K562 (cell line): Measurements from ENCODE around the gene NPDC1. TPM values are rescaled to one million over a fixed set of nuclear protein-coding genes. Genes with fewer than 3 reads are reported as not detected.

Experiments
- ATAC-seq: fragments of 200-7000 bp; cut with Tn5 transposase; 3 replicates; pipeline ENCODE4 v1.9.1; 2020; ENCODE audit warnings: moderate library complexity
- BruUV-seq: library from RNA; stranded (reverse); fragments of 400-500 nt; replicated peaks from 2 replicates; lab custom pipeline; 2021; lab: Mats Ljungman, UMichigan
- CTCF ChIA-PET: fragments of 300-600 bp; formaldehyde crosslinking; extraction: SDS; loops from one replicate; lab custom pipeline; 2021; ENCODE audit warnings: low intra/inter-chr PET ratio; lab: Yijun Ruan, JAX
- POLR2A ChIA-PET: fragments of 300-600, 350-650 bp; sonication (Branson Sonifier 250); formaldehyde crosslinking; extraction: SDS; loops from one replicate; lab custom pipeline; 2021; ENCODE audit warnings: antibody characterized with exemption, inconsistent platforms; lab: Yijun Ruan, JAX
- DNase-seq, 4 experiments: peaks; one replicate each; pipeline versions ENCODE4 v3.0.0 to v3.0.0-alpha.2; 2011 to 2018; ENCODE audit warnings: low spot score in 3 of 4, mixed read lengths in 3 of 4; ENCODE audit errors: extremely low read depth in 1 of 4
- FAIRE-seq: peaks from 2 replicates; lab custom pipeline; 2011; peaks lifted over from hg19 to GRCh38; lab: Jason Lieb, UNC
- H2AFZ ChIP-seq: 2 replicates; pipeline ENCODE4 v1.6.0; 2011; ENCODE audit warnings: low read depth, low read length, control low read depth, inconsistent platforms
- H3K27ac ChIP-seq: fragments of 200-600 bp; 3 replicates; pipeline ENCODE4 v1.8.0; 2011; ENCODE audit warnings: low read depth, mild to moderate bottlenecking, control low read depth, inconsistent platforms, low read length, moderate library complexity, mixed read lengths; ENCODE audit errors: extremely low read depth
- H3K27me3 ChIP-seq, 2 experiments: fragments of 300-600 bp in 1 of 2; 2 replicates in 1 of 2; 3 replicates in 1 of 2; pipeline versions ENCODE4 v1.6.0 to v1.8.0; 2011; ENCODE audit warnings: inconsistent platforms in 2 of 2, low read length in 2 of 2, mild to moderate bottlenecking in 1 of 2, mixed read lengths in 1 of 2, moderate library complexity in 1 of 2; ENCODE audit not compliant: control insufficient read depth in 2 of 2, insufficient read depth in 2 of 2
- H3K36me3 ChIP-seq: fragments of 300-600 bp; 3 replicates; pipeline ENCODE4 v1.8.0; 2011; ENCODE audit warnings: mild to moderate bottlenecking, low read length, inconsistent platforms; ENCODE audit not compliant: control insufficient read depth, insufficient read depth
- H3K4me1 ChIP-seq, 2 experiments: fragments of 200-600 bp in 1 of 2; replicated peaks in 1 of 2; 2 replicates in 1 of 2; 3 replicates in 1 of 2; pipeline versions ENCODE4 v1.5.1 to v1.8.0; 2011; ENCODE audit warnings: inconsistent platforms in 2 of 2, low read length in 2 of 2, mild to moderate bottlenecking in 1 of 2, mixed read lengths in 1 of 2, moderate library complexity in 1 of 2; ENCODE audit not compliant: control insufficient read depth in 2 of 2, insufficient read depth in 2 of 2
- H3K4me2 ChIP-seq: 2 replicates; pipeline ENCODE4 v1.6.1; 2011; ENCODE audit warnings: low read length, control low read depth, inconsistent platforms, mixed read lengths; ENCODE audit not compliant: insufficient read depth
- H3K4me3 ChIP-seq: fragments of 200-600 bp; sonication (generic), shearing (Covaris generic); 2 replicates; pipeline ENCODE4 v1.5.1; 2016; ENCODE audit warnings: control low read depth, inconsistent platforms
- H3K79me2 ChIP-seq: fragments of 200-600 bp; 3 replicates; pipeline ENCODE4 v1.8.0; 2011; ENCODE audit warnings: low read length, inconsistent platforms; ENCODE audit not compliant: control insufficient read depth, insufficient read depth
- H3K9ac ChIP-seq, 2 experiments: 2 replicates each; pipeline versions ENCODE4 v1.6.0 to v1.6.1; 2011; ENCODE audit warnings: low read depth in 2 of 2, low read length in 2 of 2, control low read depth in 1 of 2, inconsistent platforms in 1 of 2, mild to moderate bottlenecking in 1 of 2, mixed read lengths in 1 of 2; ENCODE audit not compliant: insufficient read depth in 1 of 2
- H3K9me1 ChIP-seq: one replicate; pipeline ENCODE4 v1.6.0; 2011; ENCODE audit warnings: inconsistent platforms, mild to moderate bottlenecking, low read length, moderate library complexity; ENCODE audit not compliant: control insufficient read depth, insufficient read depth
- H3K9me3 ChIP-seq: replicated peaks from 2 replicates; pipeline ENCODE4 v1.5.1; 2011; ENCODE audit warnings: low read depth, low read length, inconsistent platforms; ENCODE audit not compliant: control insufficient read depth, insufficient read depth
- H4K20me1 ChIP-seq: replicated peaks from 2 replicates; pipeline ENCODE4 v1.6.1; 2011; ENCODE audit warnings: low read length, inconsistent platforms, mixed read lengths; ENCODE audit not compliant: control insufficient read depth, insufficient read depth
- HDAC1 ChIP-seq, 2 experiments: fragments of 450-650 bp; IDR thresholded peaks; 2 replicates each; pipeline ENCODE4 v1.6.1; 2016 to 2017; ENCODE audit warnings: inconsistent platforms in 1 of 2, mild to moderate bottlenecking in 1 of 2, moderate library complexity in 1 of 2
- HDAC2 ChIP-seq: fragments of 450-650 bp; IDR thresholded peaks from 2 replicates; pipeline ENCODE4 v1.6.1; 2016; ENCODE audit warnings: mild to moderate bottlenecking
- HNRNPH1 ChIP-seq: fragments of 200-400 bp; formaldehyde crosslinking; optimal IDR thresholded peaks from 2 replicates; pipeline ENCODE3; 2017; ENCODE audit warnings: low read depth, mild to moderate bottlenecking, low read length, moderate library complexity
- KDM1A ChIP-seq, 2 experiments: fragments of 450-650 bp; IDR thresholded peaks; 2 replicates each; pipeline ENCODE4 v1.6.1; 2016; ENCODE audit warnings: mild to moderate bottlenecking in 2 of 2
- MAFG ChIP-seq: fragments of 450-650 bp; conservative IDR thresholded peaks from 2 replicates; pipeline ENCODE4 v1.6.1; 2016; ENCODE audit warnings: missing genetic modification characterization, missing compliant biosample characterization
- MTA3 ChIP-seq: fragments of 450-650 bp; formaldehyde crosslinking; IDR thresholded peaks from 2 replicates; pipeline ENCODE4 v1.6.1; 2017; ENCODE audit warnings: mild to moderate bottlenecking, borderline replicate concordance
- PCBP1 ChIP-seq: fragments of 200-400 bp; formaldehyde crosslinking; IDR thresholded peaks from 2 replicates; pipeline ENCODE4 v1.6.1; 2018; ENCODE audit warnings: mild to moderate bottlenecking, low read depth, low read length; ENCODE audit not compliant: poor library complexity, severe bottlenecking
- PHF21A ChIP-seq: fragments of 450-650 bp; IDR thresholded peaks from 2 replicates; pipeline ENCODE4 v1.6.1; 2017; ENCODE audit warnings: low read depth, borderline replicate concordance
- RCOR1 ChIP-seq, 2 experiments: IDR thresholded peaks; 2 replicates each; pipeline ENCODE4 v1.6.1; 2012; ENCODE audit warnings: low read depth in 2 of 2, low read length in 2 of 2, borderline replicate concordance in 1 of 2, improper control_type of control experiment in 1 of 2
- TFAP4 ChIP-seq: sonication (generic); formaldehyde crosslinking; IDR thresholded peaks from 2 replicates; pipeline ENCODE4 v1.8.0; 2022; ENCODE audit warnings: missing genetic modification reagents, mild to moderate bottlenecking, moderate library complexity, borderline replicate concordance
- TSC22D4 ChIP-seq: fragments of 450-650 bp; IDR thresholded peaks from 2 replicates; pipeline ENCODE4 v1.6.1; 2016; ENCODE audit warnings: missing genetic modification characterization, missing biosample characterization, control low read depth
- ZNF146 ChIP-seq: IDR thresholded peaks from one replicate; pipeline ENCODE4 v1.6.1; 2018; ENCODE audit warnings: missing compliant biosample characterization; ENCODE audit not compliant: unreplicated experiment
- WGBS: fragments of 100-300 bp; shearing (Covaris generic); methylation state at CpG from one replicate; pipeline ENCODE4 v1.1.6; 2016; ENCODE audit warnings: low coverage, mixed read lengths; ENCODE audit not compliant: insufficient coverage; ENCODE audit errors: missing lambda C conversion rate; 5-methylcytosine and 5-hydroxymethylcytosine counted together
- in situ Hi-C: fragments of 300-500 bp; cut with MboI; formaldehyde crosslinking; loops from 4 replicates; pipeline ENCODE4 v1.15.0; 2018; ENCODE audit warnings: inconsistent platforms, mixed read lengths
- intact Hi-C: fragments of 100-400 bp; cut with micrococcal nuclease; formaldehyde crosslinking; loops from 2 replicates; pipeline ENCODE4 v1.14.2; 2022
- polyA plus RNA-seq, 8 experiments: library from polyadenylated mRNA; depleted of rRNA in 4 of 8; stranded (reverse) in 5 of 8; unstranded in 3 of 8; fragments of >200 nt; fragmentation: Nextera tagmentation in 2 of 8; fragmentation: Illumina TruSeq in 1 of 8; extraction: Ambion mirVana in 2 of 8; extraction: Trizol in 1 of 8; gene quantifications; 2 replicates each; pipeline versions ENCODE4 v1.2.1 to v1.2.3, GENCODE V29; 2011 to 2014; ENCODE audit warnings: inconsistent platforms in 1 of 8, missing spikeins in 1 of 8
- total RNA-seq, 7 experiments: library from RNA; depleted of rRNA in 6 of 7; stranded (reverse); fragments of >200 nt in 6 of 7; fragmentation: Illumina TruSeq in 2 of 7; extraction: Trizol in 2 of 7; gene quantifications; 2 replicates each; pipeline versions ENCODE4 v1.2.1 to v1.2.3, GENCODE V29; 2011 to 2021; ENCODE audit warnings: low replicate concordance in 1 of 7

The NPDC1 gene
- total and polyA plus RNA-seq, 9 of the 15 experiments (the other 6 are each of a cell fraction or from before 2014, with no cell fraction given) = 0.06 to 2.1 (median 0.53) TPM; not detected in 3

GRCh38 chr9:137031904-137032640, 13.9 kb downstream of the NPDC1 start, which contains the start of gene FUT7:
FUT7 (minus strand) TSS chr9:137032088; CDS start chr9:137031991, 97 bp downstream.
- Histone ChIP-seq H4K20me1 (no peaks in the 10 kb centered on the region), H3K27me3 (no peaks in the 10 kb centered on the region), H3K27ac (no peak within 1 kb of the TSS), H3K9ac (no peak within 1 kb of the TSS; a peak in 1 of 4 replicates), H2AFZ (no peak within 1 kb of the TSS), H3K4me2 (no peak within 1 kb of the TSS), H3K36me3 (no peaks in the 10 kb centered on the region), H3K79me2 (peaks cover 3% of the 10 kb centered on the region; the same call in 1 of the 3 replicates), H3K4me3 (no peak within 1 kb of the TSS), H3K4me1 (peaks cover 9 to 82% of the 10 kb centered on the region in 2 experiments; a peak in 4 of 5 replicates), H3K9me1 (no peaks in the 10 kb centered on the region), H3K9me3 (no peaks in the 10 kb centered on the region)
- CTCF ChIA-PET = no interaction called here
- BruUV-seq = no TSS peak
- no peak for FAIRE-seq
- TF ChIP-seq PHF21A (peak; percentile 62; the same call in 1 of the 2 replicates), ZNF146 (no peak), HDAC2 (0 out of 2 replicates have a peak, but pooled peaks have one; percentile 30), HNRNPH1 (no peak), MAFG (tag) (no peak), RCOR1 (IDR thresholded peaks at IDR 0.05; ENCODE audit: borderline replicate concordance in 1 of 2, low read depth in 2 of 2, low read length in 2 of 2) (peak; percentile 33 to 87; a peak in 2 of 4 replicates), KDM1A (IDR thresholded peaks at IDR 0.05) (peak; percentile 92 to 94), PCBP1 (no peak), TSC22D4 (tag) (no peak), TFAP4 (CRISPR knock-in tag) (peak; percentile 30; the same call in 1 of the 2 replicates), HDAC1 (IDR thresholded peaks at IDR 0.05) (peak in 1 of 2 experiments; percentile 52; a peak in 1 of 4 replicates), MTA3 (no peak)
- 10% methylated on average over 14 of the region's 16 CpGs for WGBS
- ATAC-seq = no peak
- POLR2A ChIA-PET = interaction anchor here (1.2 kb wide), 1 partner anchor 27 kb away, joined by 3 read pairs; no protein-coding TSS in a partner anchor
- no peak for DNase-seq
- in situ Hi-C loops = no loop called here
- intact Hi-C loops = no loop called here
